IMR-90 (cell line): ENCODE measurements around the gene AHCYL1. TPM values are rescaled to one million over a fixed set of nuclear protein-coding genes. Genes with fewer than 3 reads are reported as not detected.

Source experiments
- ATAC-seq: fragments of 200-7000 bp; cut with Tn5 transposase; 2 replicates; pipeline ENCODE4 v1.9.1; 2020; ENCODE audit warnings: low read depth, mild to moderate bottlenecking, moderate library complexity
- BruUV-seq: library from RNA; stranded (reverse); fragments of 400-500 nt; replicated peaks from 2 replicates; lab custom pipeline; 2021; lab: Mats Ljungman, UMichigan
- CTCF ChIA-PET: fragments of 300-600 bp; formaldehyde crosslinking; extraction: SDS; loops from one replicate; lab custom pipeline; 2021; ENCODE audit warnings: antibody characterized with exemption; lab: Yijun Ruan, JAX
- POLR2A ChIA-PET: fragments of 300-600 bp; sonication (Branson Sonifier 250); formaldehyde crosslinking; loops from one replicate; lab custom pipeline; 2022; ENCODE audit warnings: antibody characterized with exemption; ENCODE audit not compliant: unreplicated experiment; lab: Charles Lee
- DNase-seq: peaks from one replicate; pipeline ENCODE4 v3.0.0; 2013
- H2AFZ ChIP-seq: replicated peaks from 2 replicates; pipeline ENCODE3; 2013; ENCODE audit warnings: low read length, mild to moderate bottlenecking; ENCODE audit not compliant: poor library complexity
- H2AK5ac ChIP-seq: 2 replicates; pipeline ENCODE4 v1.6.1; 2013; ENCODE audit warnings: low read depth, low read length, inconsistent platforms
- H2AK9ac ChIP-seq: replicated peaks from 2 replicates; pipeline ENCODE3; 2013; ENCODE audit warnings: mild to moderate bottlenecking, low read depth, low read length, moderate library complexity; ENCODE audit not compliant: poor library complexity
- H2BK120ac ChIP-seq: 2 replicates; pipeline ENCODE4 v1.6.1; 2013; ENCODE audit warnings: low read depth, low read length, inconsistent platforms
- H2BK15ac ChIP-seq: 3 replicates; pipeline ENCODE4 v1.6.1; 2013; ENCODE audit warnings: low read depth, low read length, inconsistent platforms
- H2BK20ac ChIP-seq: 2 replicates; pipeline ENCODE4 v1.6.1; 2013; ENCODE audit warnings: low read depth, mild to moderate bottlenecking, inconsistent platforms, low read length, moderate library complexity
- H2BK5ac ChIP-seq: 2 replicates; pipeline ENCODE4 v1.6.1; 2013; ENCODE audit warnings: mild to moderate bottlenecking, low read depth, low read length, inconsistent platforms; ENCODE audit not compliant: poor library complexity, severe bottlenecking
- H3K14ac ChIP-seq: replicated peaks from 2 replicates; pipeline ENCODE4 v1.6.1; 2013; ENCODE audit warnings: low read depth, low read length, inconsistent platforms
- H3K18ac ChIP-seq: 2 replicates; pipeline ENCODE4 v1.6.1; 2013; ENCODE audit warnings: low read depth, low read length, control low read depth
- H3K23ac ChIP-seq: 2 replicates; pipeline ENCODE4 v1.6.1; 2013; ENCODE audit warnings: low read depth, low read length, inconsistent platforms
- H3K27ac ChIP-seq: 2 replicates; pipeline ENCODE4 v1.5.1; 2013; ENCODE audit warnings: mild to moderate bottlenecking, control low read depth, low read length; ENCODE audit not compliant: insufficient read depth
- H3K27me3 ChIP-seq: 2 replicates; pipeline ENCODE4 v1.6.1; 2013; ENCODE audit warnings: low read length; ENCODE audit not compliant: control insufficient read depth, insufficient read depth
- H3K36me3 ChIP-seq: 2 replicates; pipeline ENCODE4 v1.6.1; 2013; ENCODE audit warnings: low read length, mixed read lengths; ENCODE audit not compliant: control insufficient read depth, insufficient read depth
- H3K4ac ChIP-seq: 2 replicates; pipeline ENCODE4 v1.6.1; 2013; ENCODE audit warnings: low read depth, low read length, inconsistent platforms
- H3K4me1 ChIP-seq: 2 replicates; pipeline ENCODE4 v1.6.1; 2013; ENCODE audit warnings: low read length, mixed read lengths; ENCODE audit not compliant: control insufficient read depth, insufficient read depth
- H3K4me2 ChIP-seq: 2 replicates; pipeline ENCODE4 v1.6.1; 2013; ENCODE audit warnings: low read depth, mild to moderate bottlenecking, control low read depth, low read length, moderate library complexity
- H3K4me3 ChIP-seq: 2 replicates; pipeline ENCODE4 v1.5.1; 2013; ENCODE audit warnings: low read depth, mild to moderate bottlenecking, control low read depth, low read length, moderate library complexity; ENCODE audit not compliant: insufficient read depth
- H3K56ac ChIP-seq: 2 replicates; pipeline ENCODE4 v1.6.1; 2013; ENCODE audit warnings: low read length, inconsistent platforms; ENCODE audit not compliant: insufficient read depth; ENCODE audit errors: extremely low read depth
- H3K79me1 ChIP-seq, 2 experiments: 2 replicates each; pipeline ENCODE4 v1.6.1; 2013; ENCODE audit warnings: low read length in 2 of 2, inconsistent platforms in 1 of 2, low read depth in 1 of 2
- H3K9ac ChIP-seq: 2 replicates; pipeline ENCODE4 v1.6.1; 2013; ENCODE audit warnings: low read depth, low read length, control low read depth
- H3K9me1 ChIP-seq: 2 replicates; pipeline ENCODE4 v1.6.1; 2013; ENCODE audit warnings: low read length, inconsistent platforms; ENCODE audit not compliant: insufficient read depth
- H3K9me3 ChIP-seq: 2 replicates; pipeline ENCODE4 v1.6.1; 2013; ENCODE audit warnings: low read length; ENCODE audit not compliant: control insufficient read depth, insufficient read depth
- H4K20me1 ChIP-seq: 2 replicates; pipeline ENCODE4 v1.6.1; 2013; ENCODE audit warnings: low read length, inconsistent platforms; ENCODE audit not compliant: insufficient read depth
- H4K5ac ChIP-seq: 2 replicates; pipeline ENCODE4 v1.6.1; 2013; ENCODE audit warnings: mild to moderate bottlenecking, low read depth, low read length, control low read depth
- H4K8ac ChIP-seq, 2 experiments: 2 replicates each; pipeline ENCODE4 v1.6.1; 2013; ENCODE audit warnings: low read depth in 2 of 2, low read length in 2 of 2, control low read depth in 1 of 2, inconsistent platforms in 1 of 2
- H4K91ac ChIP-seq: 2 replicates; pipeline ENCODE4 v1.6.1; 2013; ENCODE audit warnings: low read depth, low read length, inconsistent platforms; ENCODE audit not compliant: insufficient read depth
- CHD1 ChIP-seq: IDR thresholded peaks from 2 replicates; pipeline ENCODE4 v1.6.1; 2012; ENCODE audit warnings: low read depth, low read length, improper control_type of control experiment
- CTCF ChIP-seq: conservative IDR thresholded peaks from 2 replicates; pipeline ENCODE4 v1.5.1; 2012; ENCODE audit warnings: mild to moderate bottlenecking, low read depth, low read length, improper control_type of control experiment
- FOS ChIP-seq: fragments of 150-350 bp; IDR thresholded peaks from 2 replicates; pipeline ENCODE4 v1.6.1; 2016; ENCODE audit warnings: low read depth, low read length
- MAFK ChIP-seq: IDR thresholded peaks from 2 replicates; pipeline ENCODE4 v1.6.1; 2012; ENCODE audit warnings: low read depth, low read length, improper control_type of control experiment
- MAZ ChIP-seq: IDR thresholded peaks from 2 replicates; pipeline ENCODE4 v1.6.1; 2012; ENCODE audit warnings: low read depth, mild to moderate bottlenecking, low read length, improper control_type of control experiment, moderate library complexity, borderline replicate concordance
- NFE2L2 ChIP-seq: fragments of 150-350 bp; IDR thresholded peaks from 2 replicates; pipeline ENCODE4 v1.6.1; 2016; ENCODE audit warnings: low read depth, mild to moderate bottlenecking, low read length
- POLR2A ChIP-seq: IDR thresholded peaks from 2 replicates; pipeline ENCODE4 v1.6.1; 2012; ENCODE audit warnings: mild to moderate bottlenecking, low read depth, low read length
- RAD21 ChIP-seq: IDR thresholded peaks from 2 replicates; pipeline ENCODE4 v1.6.1; 2012; ENCODE audit warnings: low read length, improper control_type of control experiment
- RCOR1 ChIP-seq: IDR thresholded peaks from 2 replicates; pipeline ENCODE4 v1.6.1; 2012; ENCODE audit warnings: mild to moderate bottlenecking, low read length, improper control_type of control experiment; ENCODE audit not compliant: insufficient replicate concordance
- RFX5 ChIP-seq: IDR thresholded peaks from 2 replicates; pipeline ENCODE4 v1.8.0; 2012; ENCODE audit warnings: low read depth, mild to moderate bottlenecking, low read length, moderate library complexity
- SMC3 ChIP-seq: fragments of 150-350 bp; IDR thresholded peaks from 2 replicates; pipeline ENCODE4 v1.6.1; 2016; ENCODE audit warnings: low read depth, mild to moderate bottlenecking, antibody characterized with exemption, low read length, moderate library complexity
- WGBS, 2 experiments: methylation state at CpG; one replicate each; pipeline versions ENCODE4 v1.1.5 to v1.1.7; 2013; ENCODE audit warnings: missing lambda C conversion rate in 2 of 2; ENCODE audit not compliant: insufficient read length in 1 of 2; ENCODE audit errors: extremely low coverage in 2 of 2; 5-methylcytosine and 5-hydroxymethylcytosine counted together
- dilution Hi-C: fragments of 300-500 bp; cut with HindIII; formaldehyde crosslinking; loops from one replicate; pipeline ENCODE4 v1.14.3; 2018; ENCODE audit warnings: low sequenced_read_pairs; ENCODE audit not compliant: unreplicated experiment
- in situ Hi-C: fragments of 300-500 bp; cut with MboI; formaldehyde crosslinking; loops from 3 replicates; pipeline ENCODE4 v1.14.3; 2019; ENCODE audit warnings: low sequenced_read_pairs, inconsistent platforms, mixed read lengths
- intact Hi-C: fragments of 100-400 bp; cut with micrococcal nuclease; formaldehyde crosslinking; loops from 2 replicates; pipeline ENCODE4 v1.10.0; 2022
- polyA plus RNA-seq, 3 experiments: library from polyadenylated mRNA; depleted of rRNA; stranded (reverse); fragments of >200 nt; gene quantifications; 2 replicates each; pipeline ENCODE4 v1.2.3, GENCODE V29; 2012; ENCODE audit warnings: low replicate concordance in 1 of 3
- total RNA-seq: library from RNA; depleted of rRNA; stranded (reverse); fragments of >200 nt; gene quantifications from 2 replicates; pipeline ENCODE4 v1.2.3, GENCODE V29; 2012
- TF ChIP-seq, protein P1 (sequence below): fragments of 150-350 bp; IDR thresholded peaks from 2 replicates; pipeline ENCODE4 v1.6.1; 2016; ENCODE audit warnings: low read depth, mild to moderate bottlenecking, low read length, moderate library complexity, borderline replicate concordance

Gene AHCYL1
- total and polyA plus RNA-seq, 2 of the 4 experiments (the other 2 are of a cell fraction), result 75.1 to 76.0 TPM

- intact Hi-C loops (no loop called here), dilution Hi-C loops (no loop called here), in situ Hi-C loops (no loop called here)
- Histone ChIP-seq H2AFZ (no peak overlapping the region), H3K18ac (no peak overlapping the region), H2AK9ac (no peak overlapping the region), H2BK20ac (no peak overlapping the region), H3K27me3 (no peaks in the 10 kb centered on the region), H3K36me3 (no peaks in the 10 kb centered on the region), H3K14ac (no peak overlapping the region), H4K20me1 (no peaks in the 10 kb centered on the region), H3K4me2 (no peak overlapping the region), H2BK5ac (no peak overlapping the region), H4K91ac (no peak overlapping the region), H3K56ac (no peak overlapping the region), H3K27ac (no peak overlapping the region), H4K5ac (no peak overlapping the region), H3K4me3 (no peak overlapping the region), H4K8ac (no peak overlapping the region), H3K9me3 (peaks cover 6% of the 10 kb centered on the region; the same call in 1 of the 2 replicates), H3K9me1 (peaks cover 10% of the 10 kb centered on the region; the same call in 1 of the 2 replicates), H2AK5ac (no peak overlapping the region), H3K79me1 (no peaks in the 10 kb centered on the region), H3K23ac (no peak overlapping the region), H3K4ac (no peak overlapping the region), H3K4me1 (peaks cover 7% of the 10 kb centered on the region), H2BK15ac (no peak overlapping the region), H3K9ac (no peak overlapping the region), H2BK120ac (no peak overlapping the region)
- WGBS, 2 experiments, result no CpG with 5 or more reads among the region's 2 CpGs
- BruUV-seq, result no TSS peak
- CTCF ChIA-PET, result no interaction called here
- ATAC-seq, result no peak
- DNase-seq, result no peak
- POLR2A ChIA-PET, result no interaction called here
- TF ChIP-seq SMC3 (no peak), CTCF (no peak), MAFK (no peak), MAZ (no peak), RCOR1 (no peak), NFE2L2 (no peak), POLR2A (no peak), FOS (no peak), CHD1 (no peak), RAD21 (no peak), RFX5 (no peak)
- TF ChIP-seq, protein P1, sequence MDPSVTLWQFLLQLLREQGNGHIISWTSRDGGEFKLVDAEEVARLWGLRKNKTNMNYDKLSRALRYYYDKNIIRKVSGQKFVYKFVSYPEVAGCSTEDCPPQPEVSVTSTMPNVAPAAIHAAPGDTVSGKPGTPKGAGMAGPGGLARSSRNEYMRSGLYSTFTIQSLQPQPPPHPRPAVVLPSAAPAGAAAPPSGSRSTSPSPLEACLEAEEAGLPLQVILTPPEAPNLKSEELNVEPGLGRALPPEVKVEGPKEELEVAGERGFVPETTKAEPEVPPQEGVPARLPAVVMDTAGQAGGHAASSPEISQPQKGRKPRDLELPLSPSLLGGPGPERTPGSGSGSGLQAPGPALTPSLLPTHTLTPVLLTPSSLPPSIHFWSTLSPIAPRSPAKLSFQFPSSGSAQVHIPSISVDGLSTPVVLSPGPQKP, result no peak
These were observed 46.0 kb upstream of the AHCYL1 start for GRCh38 chr1:109938556-109938955.
